OCI-LY7 (cell line): ENCODE measurements around the gene ZBTB20. TPM values are rescaled to one million over a fixed set of nuclear protein-coding genes. Genes with fewer than 3 reads are reported as not detected.

Source experiments
- BruUV-seq: library from RNA; stranded (reverse); fragments of 400-500 nt; replicated peaks from 2 replicates; lab custom pipeline; 2021; lab: Mats Ljungman, UMichigan
- CTCF ChIA-PET: fragments of 300-600 bp; sonication (Branson Sonifier 250); formaldehyde crosslinking; loops from one replicate; lab custom pipeline; 2022; ENCODE audit warnings: antibody characterized with exemption; ENCODE audit not compliant: unreplicated experiment; lab: Charles Lee
- POLR2A ChIA-PET: fragments of 300-600 bp; sonication (Branson Sonifier 250); formaldehyde crosslinking; loops from one replicate; lab custom pipeline; 2022; ENCODE audit warnings: antibody characterized with exemption; lab: Charles Lee
- DNase-seq: peaks from one replicate; pipeline ENCODE4 v3.0.0-alpha.2; 2015; ENCODE audit warnings: low spot score
- H2AFZ ChIP-seq: fragments of 200-600 bp; sonication (generic), shearing (Covaris generic); 2 replicates; pipeline ENCODE4 v1.6.1; 2014; ENCODE audit warnings: mild to moderate bottlenecking, antibody characterized with exemption, low read length, moderate library complexity
- H3K27ac ChIP-seq: fragments of 200-600 bp; sonication (generic); 2 replicates; pipeline ENCODE4 v1.5.1; 2014; ENCODE audit warnings: mixed run types, low read depth, mild to moderate bottlenecking, moderate library complexity, low read length, inconsistent platforms; ENCODE audit not compliant: poor library complexity, severe bottlenecking
- H3K36me3 ChIP-seq: fragments of 200-600 bp; sonication (generic); 2 replicates; pipeline ENCODE4 v1.6.1; 2014; ENCODE audit warnings: mild to moderate bottlenecking, antibody characterized with exemption, low read length, moderate library complexity, mixed read lengths; ENCODE audit not compliant: insufficient read depth
- H3K4me1 ChIP-seq: fragments of 200-600 bp; sonication (generic); 2 replicates; pipeline ENCODE4 v1.5.1; 2014; ENCODE audit warnings: mild to moderate bottlenecking, low read length; ENCODE audit not compliant: insufficient read depth, poor library complexity, severe bottlenecking
- H3K4me2 ChIP-seq: fragments of 200-600 bp; sonication (generic); 2 replicates; pipeline ENCODE4 v1.6.1; 2014; ENCODE audit warnings: mild to moderate bottlenecking, low read length
- H3K4me3 ChIP-seq: fragments of 200-600 bp; sonication (generic); 2 replicates; pipeline ENCODE4 v1.5.1; 2014; ENCODE audit warnings: mild to moderate bottlenecking, low read depth, low read length; ENCODE audit not compliant: poor library complexity, severe bottlenecking
- H3K79me2 ChIP-seq: fragments of 200-600 bp; sonication (generic); 2 replicates; pipeline ENCODE4 v1.6.1; 2016; ENCODE audit warnings: low read depth, mild to moderate bottlenecking, low read length, moderate library complexity, mixed read lengths; ENCODE audit not compliant: insufficient read depth
- H3K9me2 ChIP-seq: fragments of 200-600 bp; sonication (generic); 2 replicates; pipeline ENCODE4 v1.6.1; 2016; ENCODE audit warnings: mild to moderate bottlenecking, low read length, mixed read lengths; ENCODE audit not compliant: insufficient read depth
- H3K9me3 ChIP-seq: fragments of 200-600 bp; sonication (generic); 2 replicates; pipeline ENCODE4 v1.6.1; 2014; ENCODE audit warnings: mild to moderate bottlenecking, mixed run types, low read length, mixed read lengths
- H4K20me1 ChIP-seq: fragments of 200-600 bp; sonication (generic); 2 replicates; pipeline ENCODE4 v1.6.1; 2014; ENCODE audit warnings: mild to moderate bottlenecking, antibody characterized with exemption, low read length, moderate library complexity, mixed read lengths; ENCODE audit not compliant: insufficient read depth
- CTCF ChIP-seq: fragments of 200-600 bp; sonication (generic); conservative IDR thresholded peaks from 2 replicates; pipeline ENCODE4 v1.5.1; 2014; ENCODE audit warnings: mild to moderate bottlenecking, antibody characterized with exemption, low read length, moderate library complexity, mixed read lengths
- EZH2phosphoT487 ChIP-seq: fragments of 200-600 bp; sonication (generic); IDR thresholded peaks from 2 replicates; pipeline ENCODE4 v1.6.1; 2018; ENCODE audit warnings: low read depth, borderline replicate concordance, mild to moderate bottlenecking, mixed run types, antibody characterized with exemption, low read length, moderate library complexity, mixed read lengths
- intact Hi-C: fragments of 100-400 bp; cut with micrococcal nuclease; formaldehyde crosslinking; loops from one replicate; pipeline ENCODE4 v1.10.0; 2022; ENCODE audit not compliant: unreplicated experiment
- total RNA-seq, 2 experiments: library from RNA; depleted of rRNA in 1 of 2; stranded (reverse); fragments of >200 nt in 1 of 2; shearing (Covaris generic) in 1 of 2; gene quantifications; 2 replicates each; pipeline ENCODE4 v1.2.3, GENCODE V29; 2014 to 2022

The ZBTB20 gene
- total RNA-seq, 2 experiments from 2014 or later = 5.5 to 11.8 TPM

- H3K27ac ChIP-seq = no peak overlapping the region
- H3K4me2 ChIP-seq = no peak overlapping the region
- no peaks in the 10 kb centered on the region for H3K9me3 ChIP-seq
- CTCF ChIA-PET = no interaction called here
- POLR2A ChIA-PET = interaction anchor here (0.6 kb wide), 1 partner anchor 21 kb away, joined by 3 read pairs; no protein-coding TSS in a partner anchor
- no peak for DNase-seq
- TF ChIP-seq EZH2phosphoT487 (no peak), CTCF (no peak)
- no peaks in the 10 kb centered on the region for H3K9me2 ChIP-seq
- no peaks in the 10 kb centered on the region for H3K79me2 ChIP-seq
- no peaks in the 10 kb centered on the region for H3K4me1 ChIP-seq
- intact Hi-C loops = no loop called here
- H4K20me1 ChIP-seq = no peaks in the 10 kb centered on the region
- no peak overlapping the region for H3K4me3 ChIP-seq
- H3K36me3 ChIP-seq = no peaks in the 10 kb centered on the region
- no peak overlapping the region for H2AFZ ChIP-seq
- BruUV-seq = no TSS peak
Measured at GRCh38 chr3:114872588-114872987, 274.5 kb downstream of the ZBTB20 start.

GRCh38 chr3:114872050-114872449, 275.0 kb downstream of the ZBTB20 start:
- ChIA-PET POLR2A (interaction anchor here (0.7 kb wide), 1 partner anchor 188 kb away, joined by 3 read pairs; no protein-coding TSS in a partner anchor), CTCF (no interaction called here)
- no peaks in the 10 kb centered on the region for H3K79me2 ChIP-seq
- H3K27ac ChIP-seq = no peak overlapping the region
- no peaks in the 10 kb centered on the region for H4K20me1 ChIP-seq
- intact Hi-C loops = no loop called here
- H3K4me2 ChIP-seq = no peak overlapping the region
- no peaks in the 10 kb centered on the region for H3K4me1 ChIP-seq
- no peaks in the 10 kb centered on the region for H3K9me3 ChIP-seq
- H3K36me3 ChIP-seq = no peaks in the 10 kb centered on the region
- H2AFZ ChIP-seq = no peak overlapping the region
- no peak overlapping the region for H3K4me3 ChIP-seq
- no TSS peak for BruUV-seq
- TF ChIP-seq EZH2phosphoT487 (no peak), CTCF (no peak)
- no peaks in the 10 kb centered on the region for H3K9me2 ChIP-seq
- no peak for DNase-seq

- Histone ChIP-seq H2AFZ (no peak overlapping the region), H3K27ac (no peak overlapping the region), H3K36me3 (no peaks in the 10 kb centered on the region), H3K4me2 (no peak overlapping the region), H3K9me3 (no peaks in the 10 kb centered on the region), H3K4me1 (no peaks in the 10 kb centered on the region), H4K20me1 (no peaks in the 10 kb centered on the region), H3K79me2 (no peaks in the 10 kb centered on the region), H3K4me3 (no peak overlapping the region), H3K9me2 (no peaks in the 10 kb centered on the region)
- CTCF ChIA-PET = no interaction called here
- POLR2A ChIA-PET = interaction anchor here (0.6 to 1.5 kb wide), 4 partner anchors 10 to 261 kb away, joined by 3 to 12 read pairs (median 4); no protein-coding TSS in a partner anchor
- TF ChIP-seq CTCF = no peak
- TF ChIP-seq EZH2phosphoT487 = no peak
- DNase-seq = no peak
- intact Hi-C loops = no loop called here
- no TSS peak for BruUV-seq
Measured at GRCh38 chr3:114867835-114868503, 279.1 kb downstream of the ZBTB20 start.
